ENCODE data around the gene ORC3. TPM values are rescaled to one million over a fixed set of nuclear protein-coding genes. Genes with fewer than 3 reads are reported as not detected.

Gene ORC3
- total and polyA plus RNA-seq, 2 donors (not counting 3 experiments of a cell fraction or from before 2014, with no cell fraction given) = 9.2 to 17.9 TPM

DNA sequence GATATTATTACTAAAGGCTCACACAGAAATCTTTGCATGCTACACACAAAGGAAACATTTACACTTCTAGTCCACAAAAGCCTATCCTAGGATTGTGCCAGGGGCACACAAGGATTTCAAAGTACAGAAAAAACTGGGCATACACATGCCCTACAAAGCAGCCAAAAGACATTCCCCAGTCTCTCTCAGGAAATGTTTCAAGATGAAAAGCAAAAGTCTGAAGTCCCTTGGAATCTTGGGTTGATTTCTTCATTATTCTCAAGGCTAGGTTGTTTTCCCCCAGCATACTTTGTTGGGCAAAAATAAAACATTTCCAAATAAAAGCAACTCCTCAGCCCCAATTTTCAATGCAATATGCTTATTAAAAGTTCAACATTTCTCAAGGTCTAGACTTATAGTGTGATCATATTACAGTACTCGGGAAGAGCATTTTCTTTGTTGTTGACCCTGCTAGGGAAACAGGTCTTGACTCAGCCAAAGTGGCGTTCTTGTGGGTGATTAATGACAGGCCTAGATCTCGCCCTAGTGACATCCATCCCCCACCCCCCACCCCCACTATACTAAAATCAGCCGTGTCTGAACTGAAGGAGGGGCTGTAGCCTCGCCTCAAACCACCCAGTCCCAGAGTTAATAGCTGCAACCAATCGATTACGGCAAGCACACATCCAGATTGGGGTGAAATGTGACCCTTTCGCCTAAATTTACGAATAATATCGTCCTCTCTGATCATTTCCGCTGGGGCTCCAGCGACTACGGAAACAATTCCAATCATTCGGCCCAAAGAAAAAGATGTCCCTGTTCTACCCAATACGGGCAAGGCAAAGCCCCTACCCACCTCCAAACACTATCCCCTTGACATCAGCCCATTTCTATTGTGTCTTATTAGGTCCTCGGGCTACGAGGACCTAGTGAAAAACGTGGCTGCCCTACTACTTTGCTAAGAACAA, 110.7 kb downstream of the ORC3 start:
- Histone ChIP-seq H3K9me1 (replicated peaks; ENCODE audit: control insufficient read depth, extremely low read depth, insufficient read depth, low read length) (no peaks in the 10 kb centered on the region), H3K4me2 (ENCODE audit: insufficient read depth, low read length) (peak overlapping the region; percentile 100), H3K27me3 (ENCODE audit: control insufficient read depth in 2 of 2, insufficient read depth in 2 of 2, low read length in 2 of 2) (no peaks in the 10 kb centered on the region), H4K20me1 (replicated peaks; ENCODE audit: control insufficient read depth, extremely low read depth, insufficient read depth, low read length) (peaks cover 9% of the 10 kb centered on the region), H2AFZ (ENCODE audit: low read depth, low read length) (peak overlapping the region; percentile 5), H3K4me3 (replicated peaks in 1 of 3; ENCODE audit: insufficient read depth in 1 of 3, low read depth in 1 of 3, low read length in 3 of 3) (peak overlapping the region; percentile 95 to 100 (median 97)), H3K9ac (replicated peaks; ENCODE audit: extremely low read depth, insufficient read depth, low read length) (peak overlapping the region; percentile 96), H3K27ac (ENCODE audit: insufficient read depth, low read depth, low read length) (peak overlapping the region; percentile 56), H3K9me3 (replicated peaks; ENCODE audit: control insufficient read depth, insufficient read depth, low read length) (no peaks in the 10 kb centered on the region), H3K36me3 (ENCODE audit: control insufficient read depth in 2 of 2, extremely low read depth in 1 of 2, insufficient read depth in 2 of 2, low read length in 2 of 2) (no peaks in the 10 kb centered on the region), H3K4me1 (ENCODE audit: control insufficient read depth, extremely low read depth, insufficient read depth, low read length) (peaks cover 30% of the 10 kb centered on the region), H3K79me2 (ENCODE audit: control insufficient read depth, insufficient read depth, low read length) (peaks cover 63% of the 10 kb centered on the region)
- ChIA-PET CTCF (interaction anchor here (0.6 to 3.3 kb wide), 5 partner anchors 9 to 562 kb away, joined by 3 to 18 read pairs (median 3); no protein-coding TSS in a partner anchor), POLR2A (interaction anchor here (0.7 kb wide), 1 partner anchor 48 kb away, joined by 5 read pairs; no protein-coding TSS in a partner anchor)
- dilution Hi-C loops (cut with MboI; ENCODE audit: extremely low pct_ligation_motif_present, low sequenced_read_pairs) (no loop called here), intact Hi-C loops (cut with micrococcal nuclease) (loop anchor here (1.0 to 10.0 kb wide), 3 partner anchors 110 to 1174 kb away; partner anchors contain the start of genes ORC3 and ZNF292)
- peak; percentile 72 for DNase-seq (ENCODE audit: low read depth, low spot score)
- peak; percentile 79 for FAIRE-seq
- TSS peak; percentile 66 for BruUV-seq (replicated peaks)
- TF ChIP-seq, protein P1, sequence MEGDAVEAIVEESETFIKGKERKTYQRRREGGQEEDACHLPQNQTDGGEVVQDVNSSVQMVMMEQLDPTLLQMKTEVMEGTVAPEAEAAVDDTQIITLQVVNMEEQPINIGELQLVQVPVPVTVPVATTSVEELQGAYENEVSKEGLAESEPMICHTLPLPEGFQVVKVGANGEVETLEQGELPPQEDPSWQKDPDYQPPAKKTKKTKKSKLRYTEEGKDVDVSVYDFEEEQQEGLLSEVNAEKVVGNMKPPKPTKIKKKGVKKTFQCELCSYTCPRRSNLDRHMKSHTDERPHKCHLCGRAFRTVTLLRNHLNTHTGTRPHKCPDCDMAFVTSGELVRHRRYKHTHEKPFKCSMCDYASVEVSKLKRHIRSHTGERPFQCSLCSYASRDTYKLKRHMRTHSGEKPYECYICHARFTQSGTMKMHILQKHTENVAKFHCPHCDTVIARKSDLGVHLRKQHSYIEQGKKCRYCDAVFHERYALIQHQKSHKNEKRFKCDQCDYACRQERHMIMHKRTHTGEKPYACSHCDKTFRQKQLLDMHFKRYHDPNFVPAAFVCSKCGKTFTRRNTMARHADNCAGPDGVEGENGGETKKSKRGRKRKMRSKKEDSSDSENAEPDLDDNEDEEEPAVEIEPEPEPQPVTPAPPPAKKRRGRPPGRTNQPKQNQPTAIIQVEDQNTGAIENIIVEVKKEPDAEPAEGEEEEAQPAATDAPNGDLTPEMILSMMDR (IDR thresholded peaks at IDR 0.05; ENCODE audit: extremely low read depth in 1 of 2, insufficient read depth in 1 of 2, low read depth in 1 of 2, low read length in 2 of 2) = no peak
- TF ChIP-seq JUN (IDR thresholded peaks at IDR 0.05; ENCODE audit: borderline replicate concordance, insufficient read depth, insufficient read length, low read depth) = peak; percentile 24
- peak; percentile 37 for TF ChIP-seq FOS (IDR thresholded peaks at IDR 0.05; ENCODE audit: borderline replicate concordance, insufficient read depth, low read length)
- TF ChIP-seq GATA2 (IDR thresholded peaks at IDR 0.05; ENCODE audit: insufficient read depth, insufficient read length, low read depth, low read length) = no peak
- TF ChIP-seq, protein P2, sequence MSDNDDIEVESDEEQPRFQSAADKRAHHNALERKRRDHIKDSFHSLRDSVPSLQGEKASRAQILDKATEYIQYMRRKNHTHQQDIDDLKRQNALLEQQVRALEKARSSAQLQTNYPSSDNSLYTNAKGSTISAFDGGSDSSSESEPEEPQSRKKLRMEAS (IDR thresholded peaks at IDR 0.05; ENCODE audit: insufficient read depth, insufficient read length) = no peak
